HG03575 (cell line): Measurements from ENCODE around the gene ZNF771.

ENCODE experiments used
- ATAC-seq: cut with Tn5 transposase; IDR thresholded peaks from one replicate; pipeline ENCODE4 v1.9.1; 2021; ENCODE audit not compliant: unreplicated experiment, insufficient number of reproducible peaks, low FRiP score; ENCODE audit errors: extremely low read depth

ZNF771 gene

GRCh38 chr16:30407102-30407803, at the start of gene ZNF771:
Gene ZNF771 (plus strand): TSS chr16:30407606. CDS start chr16:30408054, 448 bp downstream.
- no peak for ATAC-seq

- no peak for ATAC-seq
Observed at GRCh38 chr16:30357715-30358576, 49.5 kb upstream of the ZNF771 start.

GRCh38 chr16:30358577-30358936, 48.8 kb upstream of the ZNF771 start:
- ATAC-seq: no peak

- ATAC-seq: no peak
Observed at GRCh38 chr16:30358990-30359870, 48.2 kb upstream of the ZNF771 start.

- ATAC-seq: no peak
Observed at GRCh38 chr16:30359871-30360170, 47.6 kb upstream of the ZNF771 start.

GRCh38 chr16:30361180-30361579, 46.2 kb upstream of the ZNF771 start:
- no peak for ATAC-seq

- no peak for ATAC-seq
Observed at GRCh38 chr16:30365200-30365599, 42.2 kb upstream of the ZNF771 start.

- ATAC-seq: no peak
Observed at GRCh38 chr16:30366511-30366910, 40.9 kb upstream of the ZNF771 start.

- no peak for ATAC-seq
Observed at GRCh38 chr16:30367349-30368009, 39.9 kb upstream of the ZNF771 start.

GRCh38 chr16:30368122-30368791, 39.1 kb upstream of the ZNF771 start:
- no peak for ATAC-seq

- ATAC-seq: no peak
Observed at GRCh38 chr16:30368792-30369090, 38.7 kb upstream of the ZNF771 start.

GRCh38 chr16:30369091-30369937, 38.1 kb upstream of the ZNF771 start:
- no peak for ATAC-seq

- ATAC-seq: no peak
Observed at GRCh38 chr16:30369938-30370455, 37.4 kb upstream of the ZNF771 start.

GRCh38 chr16:30370456-30371247, 36.8 kb upstream of the ZNF771 start, which contains the start of gene TBC1D10B:
Gene TBC1D10B (minus strand): TSS chr16:30370494. CDS start chr16:30370183, 311 bp downstream.
- peak; percentile 60 for ATAC-seq

- no peak for ATAC-seq
Observed at GRCh38 chr16:30371248-30371816, 36.1 kb upstream of the ZNF771 start.

GRCh38 chr16:30372038-30372712, 35.2 kb upstream of the ZNF771 start:
- ATAC-seq: no peak
